Measurements from ENCODE around the gene EFCAB5. TPM values are rescaled to one million over a fixed set of nuclear protein-coding genes. Genes with fewer than 3 reads are reported as not detected.
"Not testable (repeated sequence)": the region's sequence is repeated elsewhere in the genome, so short reads cannot be mapped to it uniquely, and the experiment has no call there.

The EFCAB5 gene
- total RNA-seq, 1 donor from 2014 or later = 1.2 TPM

DNA sequence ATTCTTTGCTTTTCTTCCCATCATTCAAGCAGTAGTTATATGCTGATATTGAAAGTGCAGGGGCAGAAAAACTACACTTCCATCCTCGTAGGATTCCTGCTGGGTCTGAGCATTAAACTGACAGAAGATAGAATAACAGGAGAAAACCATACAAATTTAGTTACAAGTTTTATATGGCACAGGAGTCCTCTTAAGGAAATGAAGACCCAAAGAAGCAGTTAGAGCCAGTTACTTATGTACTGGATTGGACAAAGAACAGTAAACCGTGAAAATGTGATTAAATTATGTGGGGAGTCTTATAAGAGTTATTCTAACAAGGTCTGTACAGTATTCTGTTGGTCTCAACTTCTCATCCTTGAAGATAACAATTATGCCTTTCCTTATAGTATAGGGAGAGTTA, 93.9 kb downstream of the EFCAB5 start:
- no peaks in the 10 kb centered on the region for H3K4me1 Mint-ChIP-seq (ENCODE audit: unreplicated experiment)
- TF ChIP-seq, protein P1, sequence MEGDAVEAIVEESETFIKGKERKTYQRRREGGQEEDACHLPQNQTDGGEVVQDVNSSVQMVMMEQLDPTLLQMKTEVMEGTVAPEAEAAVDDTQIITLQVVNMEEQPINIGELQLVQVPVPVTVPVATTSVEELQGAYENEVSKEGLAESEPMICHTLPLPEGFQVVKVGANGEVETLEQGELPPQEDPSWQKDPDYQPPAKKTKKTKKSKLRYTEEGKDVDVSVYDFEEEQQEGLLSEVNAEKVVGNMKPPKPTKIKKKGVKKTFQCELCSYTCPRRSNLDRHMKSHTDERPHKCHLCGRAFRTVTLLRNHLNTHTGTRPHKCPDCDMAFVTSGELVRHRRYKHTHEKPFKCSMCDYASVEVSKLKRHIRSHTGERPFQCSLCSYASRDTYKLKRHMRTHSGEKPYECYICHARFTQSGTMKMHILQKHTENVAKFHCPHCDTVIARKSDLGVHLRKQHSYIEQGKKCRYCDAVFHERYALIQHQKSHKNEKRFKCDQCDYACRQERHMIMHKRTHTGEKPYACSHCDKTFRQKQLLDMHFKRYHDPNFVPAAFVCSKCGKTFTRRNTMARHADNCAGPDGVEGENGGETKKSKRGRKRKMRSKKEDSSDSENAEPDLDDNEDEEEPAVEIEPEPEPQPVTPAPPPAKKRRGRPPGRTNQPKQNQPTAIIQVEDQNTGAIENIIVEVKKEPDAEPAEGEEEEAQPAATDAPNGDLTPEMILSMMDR (IDR thresholded peaks at IDR 0.05) = no peak
- H3K4me3 Mint-ChIP-seq (ENCODE audit: unreplicated experiment) = no peak overlapping the region
- H3K27me3 Mint-ChIP-seq (ENCODE audit: unreplicated experiment) = peaks cover 33% of the 10 kb centered on the region
- no peaks in the 10 kb centered on the region for H3K36me3 Mint-ChIP-seq (ENCODE audit: unreplicated experiment)
- H3K9me3 Mint-ChIP-seq (ENCODE audit: unreplicated experiment) = no peaks in the 10 kb centered on the region
- no peak for DNase-seq (ENCODE audit: extremely low spot score, unreplicated experiment)
- H3K27ac Mint-ChIP-seq (ENCODE audit: unreplicated experiment) = no peak overlapping the region

- H3K36me3 Mint-ChIP-seq (ENCODE audit: unreplicated experiment); H3K9me3 Mint-ChIP-seq (ENCODE audit: unreplicated experiment); H3K4me1 Mint-ChIP-seq (ENCODE audit: unreplicated experiment); H3K4me3 Mint-ChIP-seq (ENCODE audit: unreplicated experiment); DNase-seq (ENCODE audit: extremely low spot score, unreplicated experiment); H3K27ac Mint-ChIP-seq (ENCODE audit: unreplicated experiment): not testable (repeated sequence)
- H3K27me3 Mint-ChIP-seq (ENCODE audit: unreplicated experiment) = peaks cover 48% of the 10 kb centered on the region
These were observed 99.5 kb downstream of the EFCAB5 start for GRCh38 chr17:30040719-30041518.

GRCh38 chr17:30041551-30041950, 100.1 kb downstream of the EFCAB5 start:
- Mint-ChIP-seq H3K4me3 (ENCODE audit: unreplicated experiment) (no peak overlapping the region), H3K27me3 (ENCODE audit: unreplicated experiment) (peaks cover 47% of the 10 kb centered on the region), H3K36me3 (ENCODE audit: unreplicated experiment) (no peaks in the 10 kb centered on the region), H3K27ac (ENCODE audit: unreplicated experiment) (no peak overlapping the region), H3K4me1 (ENCODE audit: unreplicated experiment) (no peaks in the 10 kb centered on the region), H3K9me3 (ENCODE audit: unreplicated experiment) (no peaks in the 10 kb centered on the region)
- no peak for DNase-seq (ENCODE audit: extremely low spot score, unreplicated experiment)
- TF ChIP-seq, protein P1 (IDR thresholded peaks at IDR 0.05) = no peak

GRCh38 chr17:30062372-30062771, 120.9 kb downstream of the EFCAB5 start:
- TF ChIP-seq, protein P1 (IDR thresholded peaks at IDR 0.05) = no peak
- H3K4me3 Mint-ChIP-seq (ENCODE audit: unreplicated experiment) = no peak overlapping the region
- H3K27me3 Mint-ChIP-seq (ENCODE audit: unreplicated experiment) = peaks cover 52% of the 10 kb centered on the region
- H3K9me3 Mint-ChIP-seq (ENCODE audit: unreplicated experiment) = peaks cover 32% of the 10 kb centered on the region
- no peak overlapping the region for H3K27ac Mint-ChIP-seq (ENCODE audit: unreplicated experiment)
- H3K36me3 Mint-ChIP-seq (ENCODE audit: unreplicated experiment) = peaks cover 4% of the 10 kb centered on the region
- no peaks in the 10 kb centered on the region for H3K4me1 Mint-ChIP-seq (ENCODE audit: unreplicated experiment)
- no peak for DNase-seq (ENCODE audit: extremely low spot score, unreplicated experiment)

DNA sequence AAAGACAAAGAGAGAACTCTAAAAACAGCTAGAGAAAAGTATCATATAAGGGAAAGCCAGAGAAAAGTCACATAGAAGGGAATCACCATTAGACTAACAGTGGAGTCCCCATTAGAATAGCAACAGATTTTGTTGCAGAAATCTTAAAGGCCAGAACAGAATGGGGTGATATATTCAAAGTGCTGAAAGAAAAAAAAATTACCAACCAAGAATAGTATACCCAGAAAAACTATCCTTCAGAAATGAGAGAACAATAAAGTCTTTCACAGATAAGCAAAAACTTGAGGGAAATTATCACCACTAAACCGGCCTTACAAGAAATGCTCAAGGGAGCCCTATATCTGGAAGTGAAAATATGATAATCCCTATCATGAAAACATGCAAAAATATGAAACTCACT, 123.3 kb downstream of the EFCAB5 start:
- no peak overlapping the region for H3K4me3 Mint-ChIP-seq (ENCODE audit: unreplicated experiment)
- TF ChIP-seq, protein P1 (IDR thresholded peaks at IDR 0.05) = no peak
- H3K36me3 Mint-ChIP-seq (ENCODE audit: unreplicated experiment) = peaks cover 4% of the 10 kb centered on the region
- peaks cover 50% of the 10 kb centered on the region for H3K27me3 Mint-ChIP-seq (ENCODE audit: unreplicated experiment)
- no peak for DNase-seq (ENCODE audit: extremely low spot score, unreplicated experiment)
- H3K27ac Mint-ChIP-seq (ENCODE audit: unreplicated experiment) = no peak overlapping the region
- no peaks in the 10 kb centered on the region for H3K4me1 Mint-ChIP-seq (ENCODE audit: unreplicated experiment)
- peaks cover 32% of the 10 kb centered on the region for H3K9me3 Mint-ChIP-seq (ENCODE audit: unreplicated experiment)

Data from osteocyte (in vitro differentiated cells).